Adrenal gland (tissue), 5 donors: ENCODE results near the gene AKT3.

ENCODE experiments used
- POLR2A ChIP-seq, 2 donors: fragments of 450-650 bp; IDR thresholded peaks; one replicate each; pipeline ENCODE4 v1.6.1; 2017; ENCODE audit warnings: antibody characterized with exemption in 2 of 2, mild to moderate bottlenecking in 2 of 2, moderate library complexity in 1 of 2
- TF ChIP-seq, protein P1 (sequence below), 6 experiments: fragments of 450-650 bp in 4 of 6; fragments of 200-600 bp in 2 of 6; sonication (generic) in 1 of 6; IDR thresholded peaks; 1 replicate in 5 of 6; 2 replicates in 1 of 6; pipeline versions ENCODE4 v1.5.1 to v1.8.0; 2016 to 2021; ENCODE audit warnings: antibody characterized with exemption in 6 of 6, mild to moderate bottlenecking in 2 of 6, moderate library complexity in 1 of 6
- donor health status: DM: no; HTN: no; CAD: no.

DNA sequence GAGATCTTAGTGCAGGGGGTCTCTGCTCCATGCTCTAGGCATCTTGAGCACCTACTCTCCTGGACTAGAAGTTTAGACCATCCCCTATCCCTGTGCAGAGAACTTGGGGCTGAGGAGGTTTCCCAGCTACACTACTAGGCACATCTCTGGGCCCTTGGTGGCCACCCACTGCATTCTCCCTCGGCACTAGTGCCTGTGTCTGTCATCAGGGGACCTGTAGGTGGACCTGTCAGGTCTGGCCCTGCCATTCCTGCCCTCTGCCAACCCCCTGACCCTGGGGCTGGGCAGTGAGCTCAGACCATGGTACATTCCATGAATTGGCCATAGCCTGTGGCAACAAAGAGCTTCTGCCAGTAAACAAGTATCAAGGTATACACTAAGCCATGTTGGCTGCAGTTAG is 269.1 kb downstream of the AKT3 start:
- TF ChIP-seq, protein P1, sequence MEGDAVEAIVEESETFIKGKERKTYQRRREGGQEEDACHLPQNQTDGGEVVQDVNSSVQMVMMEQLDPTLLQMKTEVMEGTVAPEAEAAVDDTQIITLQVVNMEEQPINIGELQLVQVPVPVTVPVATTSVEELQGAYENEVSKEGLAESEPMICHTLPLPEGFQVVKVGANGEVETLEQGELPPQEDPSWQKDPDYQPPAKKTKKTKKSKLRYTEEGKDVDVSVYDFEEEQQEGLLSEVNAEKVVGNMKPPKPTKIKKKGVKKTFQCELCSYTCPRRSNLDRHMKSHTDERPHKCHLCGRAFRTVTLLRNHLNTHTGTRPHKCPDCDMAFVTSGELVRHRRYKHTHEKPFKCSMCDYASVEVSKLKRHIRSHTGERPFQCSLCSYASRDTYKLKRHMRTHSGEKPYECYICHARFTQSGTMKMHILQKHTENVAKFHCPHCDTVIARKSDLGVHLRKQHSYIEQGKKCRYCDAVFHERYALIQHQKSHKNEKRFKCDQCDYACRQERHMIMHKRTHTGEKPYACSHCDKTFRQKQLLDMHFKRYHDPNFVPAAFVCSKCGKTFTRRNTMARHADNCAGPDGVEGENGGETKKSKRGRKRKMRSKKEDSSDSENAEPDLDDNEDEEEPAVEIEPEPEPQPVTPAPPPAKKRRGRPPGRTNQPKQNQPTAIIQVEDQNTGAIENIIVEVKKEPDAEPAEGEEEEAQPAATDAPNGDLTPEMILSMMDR (IDR thresholded peaks at IDR 0.05), result no peak
- TF ChIP-seq POLR2A (IDR thresholded peaks at IDR 0.05), result no peak
